Measurements from ENCODE around the gene PSMC4.
"Not testable (repeated sequence)": the region's sequence is repeated elsewhere in the genome, so short reads cannot be mapped to it uniquely, and the experiment has no call there.

Gene PSMC4

DNA sequence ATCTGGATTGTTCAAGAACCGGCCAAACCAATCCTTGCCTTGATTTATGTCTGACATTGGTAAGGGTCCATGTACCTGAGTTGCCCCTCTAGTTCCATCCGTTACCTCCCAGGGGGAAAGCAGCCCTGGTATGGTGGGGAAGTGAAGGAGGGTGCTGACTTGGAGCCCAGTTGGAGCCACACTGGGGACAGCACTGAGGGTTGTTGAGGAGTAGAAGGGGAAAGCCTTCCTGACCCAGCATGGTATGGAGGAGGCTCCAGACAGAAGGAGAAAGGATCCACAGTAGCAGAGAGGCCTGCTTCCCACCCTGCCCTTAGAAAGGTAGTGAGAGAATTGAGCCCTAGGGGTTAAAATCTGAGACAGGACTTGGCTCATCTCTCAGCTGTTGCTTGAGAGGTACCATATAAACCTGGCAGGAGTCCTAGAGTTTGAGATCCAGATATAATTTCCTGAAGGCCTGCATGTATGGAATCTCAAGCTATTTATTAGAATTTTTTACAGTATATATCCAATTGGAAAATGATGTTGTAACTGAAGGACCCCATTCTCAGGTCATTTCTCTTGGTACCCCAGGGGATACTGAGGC is 19.8 kb upstream of the PSMC4 start:
- TF ChIP-seq, protein P1, sequence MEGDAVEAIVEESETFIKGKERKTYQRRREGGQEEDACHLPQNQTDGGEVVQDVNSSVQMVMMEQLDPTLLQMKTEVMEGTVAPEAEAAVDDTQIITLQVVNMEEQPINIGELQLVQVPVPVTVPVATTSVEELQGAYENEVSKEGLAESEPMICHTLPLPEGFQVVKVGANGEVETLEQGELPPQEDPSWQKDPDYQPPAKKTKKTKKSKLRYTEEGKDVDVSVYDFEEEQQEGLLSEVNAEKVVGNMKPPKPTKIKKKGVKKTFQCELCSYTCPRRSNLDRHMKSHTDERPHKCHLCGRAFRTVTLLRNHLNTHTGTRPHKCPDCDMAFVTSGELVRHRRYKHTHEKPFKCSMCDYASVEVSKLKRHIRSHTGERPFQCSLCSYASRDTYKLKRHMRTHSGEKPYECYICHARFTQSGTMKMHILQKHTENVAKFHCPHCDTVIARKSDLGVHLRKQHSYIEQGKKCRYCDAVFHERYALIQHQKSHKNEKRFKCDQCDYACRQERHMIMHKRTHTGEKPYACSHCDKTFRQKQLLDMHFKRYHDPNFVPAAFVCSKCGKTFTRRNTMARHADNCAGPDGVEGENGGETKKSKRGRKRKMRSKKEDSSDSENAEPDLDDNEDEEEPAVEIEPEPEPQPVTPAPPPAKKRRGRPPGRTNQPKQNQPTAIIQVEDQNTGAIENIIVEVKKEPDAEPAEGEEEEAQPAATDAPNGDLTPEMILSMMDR (IDR thresholded peaks at IDR 0.05; ENCODE audit: control extremely low read depth, extremely low read depth, low read depth, missing control alignments) = no peak

DNA sequence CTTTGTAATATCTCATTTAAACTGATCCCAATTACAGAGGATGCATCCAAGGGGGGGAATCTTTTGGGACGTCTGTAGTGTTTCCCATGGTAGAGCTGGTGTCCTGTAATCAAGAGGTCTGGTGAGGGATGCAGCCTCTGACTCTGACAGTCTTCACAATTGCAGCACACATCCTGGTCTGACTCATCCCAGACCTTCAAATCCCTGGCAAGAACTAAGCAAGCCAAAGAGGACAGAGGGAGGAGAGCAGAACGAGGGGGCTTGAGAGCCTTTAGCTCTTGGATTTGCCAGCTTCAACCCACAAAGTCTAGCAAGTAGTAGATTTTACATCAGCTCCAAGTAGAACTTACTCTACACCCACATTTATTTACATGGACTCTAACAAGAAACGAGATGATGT is 19.3 kb upstream of the PSMC4 start:
- CTCF ChIA-PET = interaction anchor here (1.0 to 1.1 kb wide), 3 partner anchors 10 to 19 kb away, joined by 3 read pairs; no protein-coding TSS in a partner anchor
- TF ChIP-seq, protein P1 (IDR thresholded peaks at IDR 0.05; ENCODE audit: control extremely low read depth, extremely low read depth, low read depth, missing control alignments) = no peak
- POLR2A ChIA-PET = interaction anchor here (0.7 kb wide), 1 partner anchor 332 kb away, joined by 3 read pairs; no protein-coding TSS in a partner anchor
- no peak for DNase-seq (ENCODE audit: extremely low spot score)

More for the DNA sequence above, 19.8 kb upstream of the PSMC4 start:
- ChIA-PET POLR2A (interaction anchor here (0.7 kb wide), 1 partner anchor 333 kb away, joined by 3 read pairs; no protein-coding TSS in a partner anchor), CTCF (interaction anchor here (1.0 to 1.1 kb wide), 3 partner anchors 9 to 19 kb away, joined by 3 read pairs; no protein-coding TSS in a partner anchor)
- no peak for DNase-seq (ENCODE audit: extremely low spot score)

DNA sequence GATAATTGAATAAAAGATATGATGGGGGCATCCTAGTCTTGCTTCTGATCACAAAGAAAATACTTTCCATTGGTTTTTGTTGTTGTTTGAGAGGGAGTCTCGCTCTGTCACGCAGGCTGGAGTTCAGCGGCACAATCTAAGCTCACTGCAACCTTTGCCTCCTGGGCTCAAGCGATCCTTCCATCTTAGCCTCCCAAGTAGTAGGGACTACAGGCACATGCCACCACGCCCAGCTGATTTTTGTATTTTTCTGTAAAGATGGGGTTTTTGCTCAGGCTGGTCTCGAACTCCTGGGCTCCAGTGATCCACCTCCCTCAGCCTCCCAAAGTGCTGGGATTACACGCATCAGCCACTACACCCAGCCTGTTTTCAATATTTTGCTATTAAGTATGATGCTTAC is 17.1 kb upstream of the PSMC4 start:
- POLR2A ChIA-PET = interaction anchor here (1.0 kb wide), 1 partner anchor 16 kb away, joined by 4 read pairs; no protein-coding TSS in a partner anchor
- TF ChIP-seq, protein P1 (IDR thresholded peaks at IDR 0.05; ENCODE audit: control extremely low read depth, extremely low read depth, low read depth, missing control alignments) = no peak
- CTCF ChIA-PET = interaction anchor here (1.3 to 1.8 kb wide), 3 partner anchors 12 to 21 kb away, joined by 3 to 17 read pairs (median 5); partner anchors contain the start of gene PSMC4
- DNase-seq (ENCODE audit: extremely low spot score) = no peak

DNA sequence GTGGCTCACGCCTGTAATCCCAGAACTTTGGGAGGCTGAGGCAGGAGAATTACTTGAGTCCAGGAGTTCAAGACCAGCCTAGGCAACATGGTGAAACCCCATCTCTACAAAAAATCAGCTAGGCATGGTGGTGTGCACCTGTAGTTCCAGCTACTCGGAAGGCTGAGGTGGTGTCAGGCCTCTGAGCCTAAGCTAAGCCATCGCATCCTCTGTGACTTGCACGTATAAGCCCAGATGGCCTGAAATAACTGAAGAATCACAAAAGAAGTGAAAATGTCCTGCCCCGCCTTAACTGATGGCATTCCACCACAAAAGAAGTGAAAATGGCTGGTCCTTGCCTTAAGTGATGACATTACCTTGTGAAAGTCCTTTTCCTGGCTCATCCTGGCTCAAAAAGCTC is 13.1 kb upstream of the PSMC4 start:
- DNase-seq (ENCODE audit: extremely low spot score); POLR2A ChIA-PET: not testable (repeated sequence)
- CTCF ChIA-PET = interaction anchor here (1.6 kb wide), 1 partner anchor 13 kb away, joined by 7 read pairs; the partner anchor contains the start of gene PSMC4

DNA sequence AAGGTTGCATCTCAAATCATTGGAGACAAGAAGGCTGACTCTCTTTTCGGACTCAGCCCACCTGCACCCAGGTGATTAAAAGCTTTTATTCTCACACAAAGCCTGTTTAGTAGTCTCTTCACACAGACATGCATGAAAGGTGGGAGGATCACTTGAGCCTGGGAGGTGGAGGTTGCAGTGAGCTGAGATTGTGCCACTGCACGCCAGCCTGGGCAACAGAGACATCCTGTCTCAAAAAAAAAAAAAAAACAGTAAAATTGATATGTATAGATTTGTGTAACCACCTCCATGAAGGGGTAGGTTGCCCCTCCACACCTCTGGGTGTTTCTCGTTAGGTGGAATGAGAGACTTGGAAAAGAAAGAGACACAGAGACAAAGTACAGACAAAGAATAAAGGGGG is 12.0 kb upstream of the PSMC4 start:
- CTCF ChIA-PET; POLR2A ChIA-PET; DNase-seq (ENCODE audit: extremely low spot score): not testable (repeated sequence)

DNA sequence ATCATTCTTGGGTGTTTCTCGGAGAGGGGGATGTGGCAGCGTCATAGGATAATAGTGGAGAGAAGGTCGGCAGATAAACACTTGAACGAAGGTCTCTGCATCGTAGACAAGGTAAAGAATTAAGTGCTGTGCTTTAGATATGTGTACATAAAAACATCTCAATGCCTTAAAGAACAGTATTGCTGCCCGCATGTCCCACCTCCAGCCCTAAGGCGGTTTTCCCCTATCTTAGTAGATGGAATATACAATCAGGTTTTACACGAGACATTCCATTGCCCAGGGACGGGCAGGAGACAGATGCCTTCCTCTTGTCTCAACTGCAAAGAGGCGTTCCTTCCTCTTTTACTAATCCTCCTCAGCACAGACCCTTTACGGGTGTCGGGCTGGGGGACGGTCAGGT is 11.6 kb upstream of the PSMC4 start:
- DNase-seq (ENCODE audit: extremely low spot score); CTCF ChIA-PET; POLR2A ChIA-PET: not testable (repeated sequence)

DNA sequence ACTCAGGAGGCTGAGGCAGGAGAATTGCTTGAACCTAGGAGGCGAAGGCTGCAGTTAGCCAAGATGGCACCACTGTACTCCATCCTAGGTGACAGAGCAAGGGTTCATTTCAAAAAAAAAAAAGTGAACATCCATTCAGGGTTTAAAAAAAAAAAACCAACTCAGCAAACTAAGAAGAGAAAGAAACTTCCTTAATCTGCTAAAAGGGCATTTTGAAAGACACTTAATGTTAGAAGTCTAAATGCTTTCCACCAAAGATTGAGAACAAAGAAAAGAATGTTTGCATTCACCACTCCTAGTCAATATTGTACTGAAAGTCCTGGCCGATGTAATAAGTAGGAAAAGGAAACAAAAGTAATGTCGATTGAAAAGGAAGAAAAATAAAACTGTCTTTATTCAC is 7.1 kb upstream of the PSMC4 start:
- POLR2A ChIA-PET = no interaction called here
- TF ChIP-seq, protein P1 (IDR thresholded peaks at IDR 0.05; ENCODE audit: control extremely low read depth, extremely low read depth, low read depth, missing control alignments) = no peak
- CTCF ChIA-PET = no interaction called here
- no peak for DNase-seq (ENCODE audit: extremely low spot score)

DNA sequence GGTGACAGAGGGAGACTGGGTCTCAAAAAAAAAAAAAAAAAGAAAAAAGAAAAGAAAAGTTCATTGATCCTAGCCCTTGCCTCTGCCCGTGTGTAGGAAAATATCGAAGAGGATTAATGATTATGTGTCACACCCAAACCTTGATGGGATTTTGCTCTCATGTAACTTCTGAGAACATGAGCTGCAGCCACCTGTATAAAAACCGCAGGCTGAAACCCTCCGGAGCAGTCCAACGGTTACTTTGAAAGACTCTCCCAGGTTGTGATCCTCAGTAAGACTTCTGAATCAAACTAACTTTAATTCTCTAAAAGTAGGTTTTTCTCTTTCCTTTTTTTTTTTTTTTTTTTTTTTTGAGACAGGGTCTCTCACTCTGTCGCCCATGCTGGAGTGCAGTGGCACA is 4.3 kb upstream of the PSMC4 start:
- ChIA-PET POLR2A (no interaction called here), CTCF (no interaction called here)
- DNase-seq (ENCODE audit: extremely low spot score) = no peak
- TF ChIP-seq, protein P1 (IDR thresholded peaks at IDR 0.05; ENCODE audit: control extremely low read depth, extremely low read depth, low read depth, missing control alignments) = no peak

Data from GM10248 (cell line).